Stomach (tissue), 4 donors: ENCODE measurements around the gene DNLZ.

Experiments used
- EP300 ChIP-seq: sonication (generic); formaldehyde crosslinking; IDR thresholded peaks from one replicate; pipeline ENCODE4 v1.6.1; 2017; ENCODE audit warnings: antibody characterized with exemption
- POLR2A ChIP-seq, 4 donors: fragments of 450-650 bp; IDR thresholded peaks; one replicate each; pipeline ENCODE4 v1.6.1; 2016; ENCODE audit warnings: antibody characterized with exemption in 4 of 4, control low read depth in 2 of 4, mild to moderate bottlenecking in 1 of 4, moderate library complexity in 1 of 4
- POLR2AphosphoS5 ChIP-seq, 3 donors: sonication (generic); formaldehyde crosslinking; IDR thresholded peaks; one replicate each; pipeline ENCODE4 v1.6.1; 2016; ENCODE audit warnings: antibody characterized with exemption in 3 of 3
- TF ChIP-seq, protein P1 (sequence below), 7 experiments: fragments of 450-650 bp in 4 of 7; fragments of 200-600 bp in 3 of 7; sonication (generic) in 3 of 7; IDR thresholded peaks; one replicate each; pipeline ENCODE4 v1.5.1; 2016 to 2019; ENCODE audit warnings: antibody characterized with exemption in 7 of 7, control low read depth in 2 of 7, mild to moderate bottlenecking in 1 of 7

DNA sequence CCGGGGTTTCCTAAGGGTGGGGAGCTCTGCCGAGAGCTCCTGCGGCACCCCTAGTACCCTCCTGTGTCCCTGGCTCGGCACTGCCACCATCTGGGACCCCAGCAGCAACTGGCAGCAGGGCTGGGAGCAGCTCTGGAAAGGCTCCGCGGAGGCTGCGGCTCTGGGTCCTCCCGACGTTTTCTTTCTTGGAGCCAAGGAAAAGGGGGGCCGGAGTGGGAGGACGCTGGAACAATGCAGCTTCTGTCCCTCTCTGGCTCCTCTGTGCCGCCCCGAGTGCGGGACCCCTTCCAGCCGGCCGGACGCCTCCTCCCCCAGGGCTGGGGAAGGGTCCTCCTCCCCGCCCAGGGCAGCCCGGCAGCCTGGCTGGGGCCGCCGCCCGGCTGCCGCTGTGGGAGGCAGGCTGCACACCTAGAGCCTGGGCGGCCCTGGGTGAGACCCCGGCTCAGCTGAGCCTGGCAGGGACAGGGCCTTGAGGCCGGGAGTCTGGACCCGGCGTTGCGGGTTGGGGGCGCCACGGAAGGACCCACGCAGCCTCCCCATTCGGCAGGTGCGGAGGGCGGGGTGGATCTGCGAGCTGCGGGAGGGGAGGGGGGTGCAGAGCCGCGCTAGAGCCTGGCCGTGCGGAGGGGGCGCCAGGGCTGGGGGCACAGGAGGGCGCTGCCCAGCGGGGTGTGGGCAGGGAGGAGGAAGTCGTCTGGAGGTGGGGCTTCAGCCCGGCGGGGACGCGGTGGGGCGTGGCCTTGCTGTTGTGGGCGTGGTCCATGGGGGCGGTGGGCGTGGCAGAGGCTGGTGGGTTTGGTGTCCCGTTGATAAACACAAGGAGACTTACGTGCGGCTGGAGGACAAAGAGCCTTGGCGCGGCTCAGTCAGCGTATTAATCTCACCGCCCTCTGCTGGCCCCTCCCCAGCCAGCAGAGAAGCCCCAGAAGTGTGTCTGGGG lies 21.1 kb downstream of the DNLZ start:
- no peak for TF ChIP-seq EP300
- peak in 2 of 3 donors; percentile 56 to 65 for TF ChIP-seq POLR2AphosphoS5 (IDR thresholded peaks at IDR 0.05)
- TF ChIP-seq, protein P1, sequence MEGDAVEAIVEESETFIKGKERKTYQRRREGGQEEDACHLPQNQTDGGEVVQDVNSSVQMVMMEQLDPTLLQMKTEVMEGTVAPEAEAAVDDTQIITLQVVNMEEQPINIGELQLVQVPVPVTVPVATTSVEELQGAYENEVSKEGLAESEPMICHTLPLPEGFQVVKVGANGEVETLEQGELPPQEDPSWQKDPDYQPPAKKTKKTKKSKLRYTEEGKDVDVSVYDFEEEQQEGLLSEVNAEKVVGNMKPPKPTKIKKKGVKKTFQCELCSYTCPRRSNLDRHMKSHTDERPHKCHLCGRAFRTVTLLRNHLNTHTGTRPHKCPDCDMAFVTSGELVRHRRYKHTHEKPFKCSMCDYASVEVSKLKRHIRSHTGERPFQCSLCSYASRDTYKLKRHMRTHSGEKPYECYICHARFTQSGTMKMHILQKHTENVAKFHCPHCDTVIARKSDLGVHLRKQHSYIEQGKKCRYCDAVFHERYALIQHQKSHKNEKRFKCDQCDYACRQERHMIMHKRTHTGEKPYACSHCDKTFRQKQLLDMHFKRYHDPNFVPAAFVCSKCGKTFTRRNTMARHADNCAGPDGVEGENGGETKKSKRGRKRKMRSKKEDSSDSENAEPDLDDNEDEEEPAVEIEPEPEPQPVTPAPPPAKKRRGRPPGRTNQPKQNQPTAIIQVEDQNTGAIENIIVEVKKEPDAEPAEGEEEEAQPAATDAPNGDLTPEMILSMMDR (IDR thresholded peaks at IDR 0.05): no peak
- TF ChIP-seq POLR2A (IDR thresholded peaks at IDR 0.05): no peak
